ENCODE data around the gene FABP2.
"Not testable (repeated sequence)": the region's sequence is repeated elsewhere in the genome, so short reads cannot be mapped to it uniquely, and the experiment has no call there.

FABP2 gene

GRCh38 chr4:119321921-119322687, at the start of gene FABP2:
Gene FABP2, minus strand, starts transcription at chr4:119322138. Its CDS starts 36 bp downstream, at chr4:119322102.
- DNase-seq: no peak

- DNase-seq: not testable (repeated sequence)
Measured at GRCh38 chr4:119370951-119371683, 49.2 kb upstream of the FABP2 start.

GRCh38 chr4:119370392-119370791, 48.5 kb upstream of the FABP2 start:
- not testable (repeated sequence) for DNase-seq

- not testable (repeated sequence) for DNase-seq
Measured at GRCh38 chr4:119366802-119367201, 44.9 kb upstream of the FABP2 start.

- DNase-seq: not testable (repeated sequence)
Measured at GRCh38 chr4:119364203-119364602, 42.3 kb upstream of the FABP2 start.

- DNase-seq: not testable (repeated sequence)
Measured at GRCh38 chr4:119363372-119363771, 41.4 kb upstream of the FABP2 start.

GRCh38 chr4:119362413-119362812, 40.5 kb upstream of the FABP2 start:
- not testable (repeated sequence) for DNase-seq

GRCh38 chr4:119359873-119360272, 37.9 kb upstream of the FABP2 start:
- not testable (repeated sequence) for DNase-seq

- DNase-seq: peak; percentile 9
Measured at GRCh38 chr4:119356796-119357195, 34.9 kb upstream of the FABP2 start.

- not testable (repeated sequence) for DNase-seq
Measured at GRCh38 chr4:119356041-119356440, 34.1 kb upstream of the FABP2 start.

GRCh38 chr4:119353364-119353763, 31.4 kb upstream of the FABP2 start:
- peak; percentile 75 for DNase-seq

GRCh38 chr4:119348169-119348568, 26.2 kb upstream of the FABP2 start:
- not testable (repeated sequence) for DNase-seq

GRCh38 chr4:119343293-119343692, 21.4 kb upstream of the FABP2 start:
- not testable (repeated sequence) for DNase-seq

- not testable (repeated sequence) for DNase-seq
Measured at GRCh38 chr4:119339895-119340294, 18.0 kb upstream of the FABP2 start.

GRCh38 chr4:119337010-119337409, 15.1 kb upstream of the FABP2 start:
- no peak for DNase-seq

- not testable (repeated sequence) for DNase-seq
Measured at GRCh38 chr4:119336332-119336979, 14.5 kb upstream of the FABP2 start.

- no peak for DNase-seq
Measured at GRCh38 chr4:119329835-119330620, 8.1 kb upstream of the FABP2 start.

GRCh38 chr4:119328695-119329094, 6.8 kb upstream of the FABP2 start:
- no peak for DNase-seq

GRCh38 chr4:119317990-119318389, 3.9 kb downstream of the FABP2 start:
- DNase-seq: no peak

GRCh38 chr4:119315036-119315435, 6.9 kb downstream of the FABP2 start:
- DNase-seq: no peak

- DNase-seq: peak; percentile 32
Measured at GRCh38 chr4:119314356-119314755, 7.6 kb downstream of the FABP2 start.

GRCh38 chr4:119313237-119313636, 8.7 kb downstream of the FABP2 start:
- no peak for DNase-seq

GRCh38 chr4:119310826-119311225, 11.1 kb downstream of the FABP2 start:
- no peak for DNase-seq
